Stimulated activated CD8-positive, alpha-beta memory T cell treated with anti-CD3 and anti-CD28 coated beads, Interleukin-15, amount 100 ng/mL, for 24 hours (primary cell): ENCODE results near the gene CDKAL1.

Experiments used
- DNase-seq: peaks from one replicate; pipeline ENCODE4 v3.0.0-alpha.2; 2020; ENCODE audit warnings: low read depth

Gene CDKAL1

GRCh38 chr6:21258665-21259064 lies 724.4 kb downstream of the CDKAL1 start:
- no peak for DNase-seq

DNA sequence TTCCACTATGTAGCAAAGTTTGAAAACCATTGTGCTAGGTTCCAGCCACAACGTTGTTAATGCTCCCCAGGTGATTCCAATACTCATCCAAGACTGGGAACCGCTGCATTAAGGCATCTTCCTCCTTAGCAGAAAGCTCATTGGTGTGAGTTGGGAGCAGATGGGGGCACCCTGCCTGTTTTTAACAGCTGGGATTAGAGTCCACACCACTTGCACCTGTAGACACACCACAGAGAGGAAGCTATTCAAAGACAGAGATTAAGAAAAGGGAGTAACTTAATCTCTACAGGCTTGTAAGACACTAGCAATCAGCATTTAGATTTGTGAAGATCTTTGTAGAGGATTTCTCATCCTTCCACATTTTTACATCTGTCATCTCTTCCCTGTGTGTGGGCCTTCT lies 725.4 kb downstream of the CDKAL1 start:
- no peak for DNase-seq

GRCh38 chr6:21262504-21262903 lies 728.2 kb downstream of the CDKAL1 start:
- DNase-seq: no peak

DNA sequence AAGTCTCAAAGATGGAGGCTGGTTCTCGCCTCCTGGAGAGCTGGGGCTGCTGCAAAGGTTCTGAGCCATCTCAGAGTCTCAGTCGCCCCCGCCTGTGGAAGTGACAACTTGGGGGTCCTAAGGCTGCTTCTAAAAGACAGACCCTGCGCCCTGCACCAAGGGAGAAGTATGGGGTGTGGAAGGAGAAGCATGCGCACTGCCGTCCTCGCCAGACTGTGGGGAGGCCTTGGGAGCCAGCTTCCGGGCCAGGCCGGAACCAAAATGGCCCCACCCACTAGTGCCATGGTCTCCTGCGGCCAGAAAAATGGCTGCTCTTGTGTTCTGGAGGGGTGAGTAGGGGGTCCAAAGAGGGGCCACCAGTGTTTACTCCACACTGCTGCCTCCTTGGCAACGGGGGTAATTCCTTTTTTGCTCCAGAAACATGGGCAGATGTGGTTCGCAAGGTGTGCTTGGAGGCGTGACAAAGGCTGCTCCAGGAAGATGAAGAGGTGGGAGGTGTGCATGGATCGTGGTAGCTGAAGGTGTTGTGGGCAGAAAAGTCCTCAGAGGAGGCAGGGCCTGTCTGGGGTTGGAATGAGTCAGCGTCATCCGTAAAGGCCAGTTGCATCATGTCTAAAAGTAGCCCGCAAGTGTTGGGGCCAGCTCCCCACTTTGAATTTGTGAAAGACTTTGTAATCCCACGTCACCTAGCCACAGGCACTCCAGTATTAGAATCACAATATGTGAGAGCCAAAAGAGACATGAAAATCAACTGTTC lies 729.5 kb downstream of the CDKAL1 start:
- DNase-seq: no peak

- no peak for DNase-seq
Measured at GRCh38 chr6:21264288-21265033, 730.2 kb downstream of the CDKAL1 start.

DNA sequence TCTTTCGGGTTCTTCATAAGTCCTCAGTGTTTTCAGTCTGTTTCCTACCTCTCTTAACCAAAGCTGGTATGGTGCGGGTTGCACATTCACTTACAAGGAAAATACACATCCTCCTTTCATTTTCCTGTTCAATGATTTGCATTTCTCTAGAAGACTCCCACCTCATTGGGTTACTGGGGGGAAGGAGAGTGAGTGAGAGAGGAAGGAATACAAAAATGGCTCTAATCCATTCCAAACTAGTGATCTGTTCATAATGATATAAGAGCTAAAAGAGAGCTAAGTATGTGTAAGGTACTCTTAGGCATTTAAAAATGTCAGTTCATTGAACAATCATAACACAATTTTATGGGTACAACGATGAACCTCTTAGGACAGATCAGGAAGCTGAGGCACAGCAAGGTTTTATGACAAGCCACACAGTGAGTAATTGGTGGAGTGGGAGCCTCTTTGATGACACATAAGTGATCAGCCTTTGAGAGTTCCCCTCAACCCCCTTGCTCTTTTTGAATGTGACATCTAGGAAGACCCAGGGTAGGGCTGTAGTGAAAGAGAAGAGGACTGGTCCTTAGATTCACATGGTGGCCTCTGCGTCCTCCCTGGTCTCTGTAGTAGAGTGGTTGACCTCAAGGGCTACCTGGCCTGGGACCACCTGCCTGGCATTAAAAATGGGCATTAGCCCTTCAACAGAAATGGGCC lies 730.9 kb downstream of the CDKAL1 start:
- no peak for DNase-seq

GRCh38 chr6:21265730-21266044 lies 731.4 kb downstream of the CDKAL1 start:
- DNase-seq: no peak

GRCh38 chr6:21270636-21271201 lies 736.5 kb downstream of the CDKAL1 start:
- DNase-seq: no peak

- DNase-seq: no peak
Measured at GRCh38 chr6:21271428-21272155, 737.3 kb downstream of the CDKAL1 start.

DNA sequence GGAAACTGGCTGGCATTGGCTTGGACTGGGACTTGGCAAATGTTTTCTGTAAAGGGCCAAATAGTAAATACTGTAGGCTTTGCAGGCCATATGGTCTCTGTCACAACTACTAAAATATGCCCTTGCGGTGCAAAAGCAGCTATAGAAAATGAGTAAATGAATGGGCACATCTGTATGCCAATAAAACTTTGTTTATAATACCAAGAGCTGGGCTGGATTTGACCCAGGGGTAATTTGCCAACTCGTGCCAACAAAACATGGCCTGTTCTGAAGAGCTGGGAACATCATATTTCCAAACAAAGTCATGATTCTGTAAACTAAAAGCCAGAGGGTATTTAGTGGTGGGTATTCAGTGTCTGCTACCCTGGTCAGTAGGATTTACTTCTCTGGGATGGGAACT lies 739.2 kb downstream of the CDKAL1 start:
- DNase-seq: no peak

GRCh38 chr6:21274851-21275250 lies 740.6 kb downstream of the CDKAL1 start:
- no peak for DNase-seq

- DNase-seq: no peak
Measured at GRCh38 chr6:21277601-21278374, 743.5 kb downstream of the CDKAL1 start.

GRCh38 chr6:21278375-21278745 lies 744.1 kb downstream of the CDKAL1 start:
- no peak for DNase-seq

DNA sequence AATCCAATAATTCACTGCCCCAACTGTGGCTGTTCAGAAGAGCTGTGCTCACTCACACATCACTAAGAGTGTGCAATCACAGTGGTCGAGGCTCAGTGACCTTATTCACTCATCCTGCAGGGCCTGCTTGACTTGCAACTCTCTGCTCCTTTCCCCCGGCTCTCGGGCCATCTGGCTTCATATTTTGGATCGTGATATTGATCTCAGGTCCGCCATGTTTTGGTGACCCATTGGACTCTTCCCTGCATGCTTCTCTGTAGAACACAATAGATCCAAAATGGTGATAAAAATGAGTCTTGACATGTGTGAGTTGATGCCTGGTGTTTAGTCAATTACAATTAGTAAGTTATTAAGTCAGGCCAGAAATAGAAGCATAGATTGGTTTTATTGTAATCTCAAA lies 745.4 kb downstream of the CDKAL1 start:
- no peak for DNase-seq

DNA sequence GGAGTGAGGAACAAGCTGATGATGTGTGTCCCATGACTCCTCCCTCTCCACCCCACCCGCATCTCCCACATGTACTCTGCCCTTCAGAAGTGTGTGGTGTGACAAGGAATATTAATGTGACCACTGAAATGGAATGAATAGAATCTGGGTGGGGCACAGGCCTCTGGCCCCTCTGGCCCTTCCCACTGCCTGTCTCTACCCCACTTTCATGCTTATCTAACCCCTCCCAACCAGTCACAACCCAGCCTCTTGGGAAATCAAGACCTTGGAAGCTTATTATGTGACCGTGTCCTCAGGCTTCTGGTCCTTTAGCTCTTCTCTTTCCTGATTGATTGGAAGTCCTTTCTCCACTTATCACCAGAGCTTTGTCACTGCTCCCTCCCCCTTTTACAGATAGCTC lies 747.1 kb downstream of the CDKAL1 start:
- no peak for DNase-seq
